NCI-H1105 treated with DMSO at 0.1 percent for 48 hours (cell line): Measurements from ENCODE around the gene AP4S1.
"Not testable (repeated sequence)": the region's sequence is repeated elsewhere in the genome, so short reads cannot be mapped to it uniquely, and the experiment has no call there.

ENCODE experiments used
- DNase-seq: peaks from one replicate; lab custom pipeline; 2025; lab: John Stamatoyannopoulos, UW

AP4S1 gene

DNA sequence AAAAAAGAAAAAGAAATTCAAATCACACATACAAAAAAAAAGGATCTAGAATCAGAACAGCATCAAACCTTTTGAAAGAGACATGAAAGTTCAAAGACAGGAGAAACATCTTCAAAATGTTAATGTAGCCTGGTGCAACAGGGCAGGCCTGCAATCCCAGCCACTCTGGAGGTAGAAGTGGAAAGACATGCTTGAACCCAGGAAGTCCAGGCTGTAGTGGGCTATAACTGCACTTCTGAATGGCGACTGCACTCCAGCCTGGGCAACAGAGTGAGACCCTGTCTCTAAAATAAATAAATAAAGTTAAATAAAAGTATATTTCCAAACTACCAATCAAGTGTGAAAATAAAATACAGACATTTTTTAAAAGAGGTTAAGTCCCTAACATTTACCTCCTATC is 18.7 kb upstream of the AP4S1 start:
- DNase-seq = no peak

DNA sequence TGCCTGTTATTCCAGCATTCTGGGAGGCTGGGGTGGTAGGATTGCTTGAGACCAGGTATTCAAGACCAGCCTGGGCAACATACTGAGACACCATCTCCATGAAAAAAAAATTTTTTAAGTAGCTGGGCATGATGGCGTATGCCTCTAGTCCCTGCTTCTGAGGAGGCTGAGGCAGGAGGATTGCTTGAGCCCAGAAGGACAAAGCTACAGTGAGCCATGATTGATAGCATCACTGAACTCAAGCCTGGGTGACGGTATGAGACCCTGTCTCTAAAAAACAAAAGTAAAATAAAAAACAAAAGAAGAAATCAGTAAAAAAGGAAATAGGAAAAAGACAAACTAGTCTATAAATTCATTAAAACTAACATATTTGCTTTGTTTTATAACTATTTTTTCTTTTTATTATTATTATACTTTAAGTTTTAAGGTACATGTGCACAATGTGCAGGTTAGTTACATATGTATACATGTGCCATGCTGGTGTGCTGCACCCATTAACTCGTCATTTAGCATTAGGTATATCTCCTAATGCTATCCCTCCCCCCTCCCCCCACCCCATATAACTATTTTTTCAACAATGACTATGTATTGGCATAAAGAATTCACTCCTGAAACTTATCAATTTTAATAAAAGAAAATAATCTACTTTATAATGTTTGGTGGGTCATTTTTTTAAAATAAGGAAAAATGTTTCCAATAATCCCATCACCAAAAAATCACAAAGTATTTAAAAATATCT is 15.4 kb upstream of the AP4S1 start:
- no peak for DNase-seq

DNA sequence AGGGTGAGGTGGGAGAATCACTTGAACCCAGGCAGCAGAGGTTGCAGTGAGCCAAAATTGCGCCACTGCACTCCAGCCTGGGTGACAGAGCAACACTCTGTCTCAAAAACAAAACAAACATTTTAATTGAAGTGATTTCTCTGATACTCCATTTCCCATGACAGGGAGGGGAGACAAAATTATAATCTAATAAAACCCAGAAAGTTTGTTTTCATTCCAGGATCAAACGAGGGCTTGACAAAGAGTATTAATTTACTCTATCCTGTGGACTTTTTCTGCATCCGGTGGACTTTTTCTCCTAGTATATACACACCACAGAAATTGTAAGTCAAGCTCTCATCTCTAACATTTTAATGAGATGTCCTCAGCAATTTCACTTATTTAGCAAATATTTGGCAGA is 14.5 kb upstream of the AP4S1 start:
- no peak for DNase-seq

DNA sequence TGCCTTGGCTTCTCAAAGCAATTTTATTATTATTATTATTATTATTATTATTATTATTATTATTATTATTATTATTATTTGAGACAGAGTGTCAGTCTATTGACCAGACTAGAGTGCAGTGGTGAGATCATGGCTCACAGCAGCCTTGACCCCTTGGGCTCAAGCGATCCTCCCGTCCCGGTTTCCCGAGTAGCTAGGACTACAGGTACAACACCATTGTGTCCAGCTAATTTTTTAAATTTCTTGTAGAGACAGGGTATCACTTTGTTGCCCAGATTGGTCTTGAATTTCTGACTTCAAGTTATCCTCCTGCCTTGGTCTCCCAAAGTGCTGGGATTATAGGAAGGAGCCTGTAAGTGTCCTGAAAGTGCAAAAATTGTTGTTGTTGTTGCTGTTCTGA is 11.6 kb upstream of the AP4S1 start:
- no peak for DNase-seq

DNA sequence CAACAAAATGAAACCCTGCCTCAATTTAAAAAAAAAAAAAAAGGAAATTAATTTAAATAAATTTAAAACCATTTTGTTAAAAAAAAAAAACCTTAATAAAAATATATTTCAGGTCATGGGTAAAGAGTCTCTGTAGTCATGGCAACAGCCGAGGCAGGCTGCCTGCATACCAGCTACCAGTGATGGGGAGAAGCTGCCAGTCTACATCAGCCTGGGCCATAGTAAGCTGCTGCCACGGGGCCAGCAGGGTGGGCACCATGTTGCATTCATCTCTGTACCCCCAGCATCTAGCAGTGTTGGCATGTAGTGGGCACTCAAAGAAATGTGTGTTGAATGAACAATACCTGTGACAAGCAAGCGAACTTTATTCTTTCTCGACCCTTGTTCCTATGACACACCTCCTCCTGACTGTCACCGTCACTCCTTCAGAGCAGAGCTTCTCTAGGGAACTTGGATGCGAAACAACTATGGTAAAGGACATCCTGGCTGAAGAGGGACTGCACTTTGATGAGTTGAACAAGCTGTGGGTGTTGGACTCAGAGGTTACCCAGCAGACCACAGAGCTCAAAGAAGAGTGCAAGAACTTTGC is 7.3 kb upstream of the AP4S1 start:
- DNase-seq = no peak

DNA sequence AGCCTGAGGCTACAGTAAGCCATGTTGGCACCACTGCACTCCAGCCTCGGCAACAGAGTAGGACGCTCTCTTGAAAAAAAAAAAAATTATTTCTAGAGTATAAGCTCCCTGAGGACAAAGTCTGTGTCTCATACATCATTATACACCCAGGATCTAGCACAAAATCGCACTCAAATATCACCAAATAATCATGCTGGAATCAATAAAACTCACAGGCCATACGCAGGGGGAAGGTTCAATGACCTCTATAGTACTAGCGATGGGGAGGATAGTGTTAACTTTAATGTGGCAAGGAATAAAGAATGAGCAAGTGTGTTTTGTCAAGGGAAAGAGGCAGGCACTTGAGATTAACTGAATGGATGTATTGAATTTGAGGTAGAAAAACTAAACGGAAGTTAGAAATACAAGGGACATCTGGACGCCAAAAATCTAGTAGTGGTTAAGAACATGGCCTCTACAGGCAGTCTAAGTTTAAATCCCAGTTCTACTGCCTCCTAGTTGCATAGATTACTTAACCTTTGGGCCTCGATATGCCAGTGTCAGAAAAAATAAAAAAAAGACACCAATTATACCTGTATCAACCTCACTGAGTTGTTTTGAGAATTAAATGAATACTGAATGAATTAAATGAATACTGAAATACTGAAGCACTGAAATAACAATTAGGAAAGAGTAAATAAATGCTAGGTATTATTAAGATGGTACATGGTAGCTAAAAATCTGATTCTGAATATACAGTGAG is 4.4 kb upstream of the AP4S1 start:
- DNase-seq = no peak

DNA sequence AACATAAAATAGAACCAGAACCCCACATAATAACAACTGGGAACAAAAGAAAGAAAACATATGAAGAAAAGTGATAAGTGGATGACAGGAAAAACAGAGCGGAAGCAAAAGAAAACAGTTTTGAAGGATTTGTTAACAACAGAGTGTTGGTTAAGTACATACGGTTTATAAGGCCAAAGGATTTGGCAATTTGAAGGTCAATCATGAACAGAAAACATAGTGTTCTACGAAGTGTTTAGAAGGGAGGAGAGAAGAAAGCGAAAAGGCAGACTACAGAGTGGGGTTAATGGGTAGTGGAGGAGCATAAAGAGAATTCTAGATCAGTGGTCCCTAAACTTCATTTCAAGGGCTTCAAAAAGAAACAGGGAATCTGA is 3.9 kb upstream of the AP4S1 start:
- DNase-seq = no peak

DNA sequence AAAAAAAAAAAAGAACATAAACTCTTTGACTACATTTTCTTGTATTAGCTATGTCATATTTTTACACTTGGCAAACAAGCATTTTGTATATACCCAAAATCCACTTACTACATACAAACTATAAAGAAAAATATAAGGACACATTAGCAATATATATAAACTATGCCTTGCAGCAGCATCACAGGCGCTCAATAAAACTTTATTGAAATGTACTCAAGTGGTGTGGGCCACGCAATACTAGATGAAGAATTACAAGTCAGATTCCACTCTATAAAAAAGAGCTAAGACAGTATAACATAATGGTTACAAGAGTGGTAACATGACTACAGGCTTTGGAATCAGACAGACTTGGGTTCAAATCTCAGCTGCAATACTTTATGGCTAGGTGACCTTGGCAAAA is 3.1 kb upstream of the AP4S1 start:
- DNase-seq = no peak

DNA sequence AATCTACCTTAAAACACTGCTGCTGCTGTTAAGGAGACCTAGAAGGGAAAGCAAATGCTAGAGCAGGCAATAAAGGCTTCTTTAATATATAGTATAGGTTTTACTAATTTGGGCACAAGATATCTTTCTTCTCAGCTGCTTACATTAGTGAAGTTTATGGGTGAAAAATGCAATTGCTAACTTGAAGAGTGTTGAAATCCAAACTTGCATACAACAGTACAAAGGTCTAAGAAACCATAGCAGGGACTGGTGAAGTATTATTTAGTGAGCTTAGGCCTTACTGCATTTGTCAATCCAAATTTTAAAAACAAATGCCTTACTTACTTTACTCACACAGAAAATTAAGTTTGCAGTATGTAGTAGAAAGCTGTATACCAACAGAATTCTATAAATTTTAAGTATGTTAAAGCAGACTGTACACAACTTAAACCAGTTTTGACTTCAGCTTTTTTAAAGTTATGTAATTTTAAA is 1.4 kb upstream of the AP4S1 start:
- DNase-seq = no peak

DNA sequence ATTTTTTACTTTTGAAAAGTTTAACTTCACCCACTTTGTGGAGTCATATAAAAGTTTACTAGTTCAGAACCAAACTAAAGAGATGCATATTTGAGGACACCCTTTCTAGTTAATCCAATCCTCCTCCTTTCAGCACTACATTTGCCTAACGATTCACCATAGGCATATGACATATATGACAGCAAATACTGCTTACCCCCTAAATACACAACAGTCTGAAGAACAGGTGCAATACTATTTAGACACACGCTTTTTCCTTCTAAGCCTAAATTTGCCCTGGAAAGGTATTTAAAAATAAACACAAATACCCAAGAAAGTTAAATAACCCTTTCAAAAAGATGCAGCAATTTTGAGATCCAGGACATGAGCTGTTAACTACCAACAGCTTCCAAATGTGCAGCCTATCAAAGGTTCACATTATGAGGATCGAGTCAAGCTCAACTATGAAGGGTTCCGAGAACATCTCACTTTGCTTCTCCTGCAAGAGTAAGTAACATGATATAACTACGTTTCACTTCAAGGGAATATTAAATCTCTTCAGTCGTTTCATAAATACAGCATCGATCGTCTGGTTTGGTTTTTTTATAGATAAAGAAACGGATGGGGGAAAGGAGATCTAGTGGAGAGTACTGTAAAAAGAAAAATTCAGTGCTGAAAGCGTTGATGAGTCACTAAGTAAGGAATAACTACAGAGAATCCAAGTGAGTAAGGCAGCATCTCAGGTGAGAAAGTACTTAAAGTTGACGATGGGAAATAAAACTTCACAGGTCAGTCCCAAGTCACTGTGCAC is 677 bp upstream of the AP4S1 start:
- DNase-seq = no peak

DNA sequence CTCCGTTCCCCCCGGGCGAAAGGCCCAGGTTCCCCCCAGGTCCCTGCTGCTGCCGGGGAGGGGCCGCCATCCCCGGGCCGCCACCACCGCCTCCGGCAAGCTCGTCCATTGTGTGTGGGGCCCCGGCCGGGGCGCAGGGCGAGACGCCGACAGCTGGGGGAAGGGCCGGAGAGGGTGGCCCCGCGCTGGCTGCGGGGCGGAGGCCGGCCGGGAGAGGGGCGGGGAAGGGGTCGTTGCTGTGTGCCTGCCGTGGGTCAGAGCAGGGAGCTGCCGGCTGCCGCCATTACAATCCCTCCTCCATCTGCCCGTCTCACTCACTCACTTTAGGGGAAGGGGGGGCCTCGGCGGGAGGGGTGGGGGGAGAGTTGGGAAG is 614 bp downstream of the AP4S1 start, which contains the start of gene STRN3:
TSS of gene STRN3 (minus strand) at position 303 of the 373 bp plus-strand sequence. CDS start at position 109, 194 bp downstream.
- DNase-seq = no peak

DNA sequence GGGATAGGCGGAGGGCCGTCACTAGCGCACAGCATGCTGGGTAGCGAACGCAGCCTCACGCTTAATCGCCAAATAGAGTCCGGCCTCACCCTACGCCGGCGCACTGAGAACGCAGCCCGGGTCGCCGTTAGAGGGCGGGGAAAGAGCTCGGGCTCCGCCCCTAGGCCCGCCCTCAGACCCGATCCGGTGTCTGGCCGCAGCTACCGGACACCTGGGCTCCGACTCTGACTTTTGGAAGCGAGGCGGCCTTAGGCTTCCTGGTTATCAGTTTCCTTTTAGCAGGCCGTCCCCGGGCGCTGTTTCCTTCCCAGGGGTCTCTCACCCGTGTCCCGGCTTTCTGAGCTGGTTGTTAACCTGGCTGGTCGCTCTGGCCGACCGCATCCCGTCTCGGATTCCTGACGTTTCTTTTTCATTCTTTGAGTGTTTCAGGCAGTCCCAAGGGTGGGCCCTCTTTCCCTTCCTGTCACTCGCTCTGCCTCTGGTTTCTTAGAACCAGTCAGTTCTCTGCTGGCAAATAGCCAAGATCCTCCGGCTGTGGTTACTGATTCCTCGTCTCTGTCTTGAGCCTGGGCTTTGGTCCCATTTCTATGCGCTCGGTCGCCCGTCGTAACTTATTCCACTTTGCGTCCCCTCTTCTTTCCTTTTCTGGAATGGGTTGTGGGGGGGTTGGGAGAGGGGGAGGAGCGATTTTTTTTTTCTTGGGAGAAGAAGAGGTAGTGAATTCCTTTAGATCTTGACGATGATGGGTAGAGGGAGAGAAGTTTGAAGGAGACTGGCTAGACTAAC is 1.2 kb downstream of the AP4S1 start:
- DNase-seq = peak; percentile 94

DNA sequence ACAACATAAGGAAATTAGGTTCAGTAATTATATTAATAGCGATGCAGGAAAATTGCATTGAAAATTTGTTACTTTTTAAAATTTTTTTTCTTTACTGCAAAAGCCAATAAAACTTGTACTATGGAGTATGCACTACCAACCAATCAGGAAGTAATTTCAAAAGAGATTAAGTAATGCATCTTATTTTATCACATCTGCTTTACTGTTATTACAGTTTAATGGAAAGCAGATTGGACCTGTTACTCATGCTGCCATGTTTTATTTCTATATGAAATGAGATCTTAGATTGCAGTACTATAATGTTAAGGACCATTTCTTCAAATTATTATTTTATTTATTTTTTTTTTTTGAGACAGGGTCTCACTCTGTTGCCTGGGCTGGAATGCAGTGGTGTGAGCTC is 2.4 kb downstream of the AP4S1 start:
- DNase-seq = no peak

DNA sequence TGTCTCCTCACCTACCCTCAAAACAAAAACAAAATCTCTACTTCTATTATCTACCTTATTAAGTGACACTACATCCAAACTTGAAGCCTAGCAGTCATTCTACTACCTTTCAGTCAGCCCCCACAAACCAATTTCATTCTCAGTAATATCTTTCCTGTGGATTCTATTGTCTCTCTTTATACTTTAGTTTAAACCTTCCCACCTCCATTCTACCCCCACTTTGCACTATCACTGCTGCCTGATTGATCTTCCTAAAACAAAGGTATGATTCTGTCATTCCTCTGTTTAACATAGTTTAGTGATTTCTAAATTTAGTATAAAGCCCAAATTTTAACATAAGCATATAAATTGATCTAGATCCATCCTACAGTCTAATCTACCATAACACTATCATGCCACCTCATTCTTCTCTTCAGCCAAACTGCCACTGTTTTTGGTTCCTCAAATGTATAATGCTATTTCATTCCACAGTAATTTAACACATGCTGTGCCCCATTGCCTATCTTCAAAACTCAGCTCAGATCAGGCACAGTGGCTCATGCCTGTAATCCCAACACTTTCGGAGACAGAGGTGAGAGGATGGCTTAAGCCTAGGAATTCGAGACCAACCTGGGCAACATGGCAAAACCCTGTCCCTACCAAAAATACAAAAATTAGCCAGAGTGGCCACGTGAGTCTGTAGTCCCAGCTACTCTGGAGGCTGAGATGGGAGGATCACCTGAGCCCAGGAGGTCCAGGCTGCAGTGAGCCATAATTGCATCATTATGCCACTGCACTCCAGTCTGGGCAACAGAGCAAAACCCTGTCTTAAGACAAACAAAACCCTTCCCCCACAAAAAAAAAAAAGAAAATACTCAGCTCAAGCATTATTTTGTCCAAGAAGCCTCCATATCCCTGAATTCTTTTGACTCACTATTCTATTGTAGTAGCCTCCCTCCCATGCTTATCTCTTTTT is 3.8 kb downstream of the AP4S1 start:
- no peak for DNase-seq

DNA sequence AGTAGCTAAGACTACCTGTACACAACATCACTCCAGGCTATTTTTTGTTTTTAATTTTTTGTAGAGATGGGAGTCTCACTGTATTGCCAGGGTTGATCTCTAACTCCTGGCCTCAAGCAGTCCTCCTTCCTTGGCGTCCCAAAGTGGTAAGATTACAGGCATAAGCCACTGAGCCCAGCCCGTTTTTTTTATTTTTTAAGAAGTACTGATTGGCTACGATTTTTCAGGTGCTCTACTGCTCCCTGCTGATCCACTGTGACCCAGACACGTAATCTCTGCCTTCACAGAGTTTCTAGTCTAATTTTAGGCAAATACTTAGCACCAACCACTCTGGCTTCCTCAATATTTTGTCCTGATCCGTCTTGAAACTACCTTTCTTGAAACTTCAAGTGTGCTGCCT is 5.0 kb downstream of the AP4S1 start:
- no peak for DNase-seq

DNA sequence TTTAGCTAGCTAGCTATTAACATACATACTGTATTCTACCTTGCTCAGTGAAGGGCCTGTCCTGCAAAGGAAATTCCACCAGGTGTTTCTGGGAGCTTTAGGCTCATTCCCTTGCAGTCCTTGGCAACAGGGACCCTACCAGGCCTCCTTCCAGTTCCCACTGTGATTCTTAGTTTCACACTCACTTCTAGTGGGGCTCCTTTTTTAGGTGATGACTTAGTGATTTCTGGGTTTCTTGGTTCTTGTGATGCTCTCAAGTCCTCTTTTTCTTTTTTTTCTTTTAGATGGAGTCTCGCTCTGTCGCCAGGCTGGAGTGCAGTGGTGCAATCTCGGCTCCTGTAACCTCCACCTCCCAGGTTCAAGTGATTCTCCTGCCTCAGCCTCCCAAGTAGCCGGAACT is 11.1 kb downstream of the AP4S1 start:
- no peak for DNase-seq

DNA sequence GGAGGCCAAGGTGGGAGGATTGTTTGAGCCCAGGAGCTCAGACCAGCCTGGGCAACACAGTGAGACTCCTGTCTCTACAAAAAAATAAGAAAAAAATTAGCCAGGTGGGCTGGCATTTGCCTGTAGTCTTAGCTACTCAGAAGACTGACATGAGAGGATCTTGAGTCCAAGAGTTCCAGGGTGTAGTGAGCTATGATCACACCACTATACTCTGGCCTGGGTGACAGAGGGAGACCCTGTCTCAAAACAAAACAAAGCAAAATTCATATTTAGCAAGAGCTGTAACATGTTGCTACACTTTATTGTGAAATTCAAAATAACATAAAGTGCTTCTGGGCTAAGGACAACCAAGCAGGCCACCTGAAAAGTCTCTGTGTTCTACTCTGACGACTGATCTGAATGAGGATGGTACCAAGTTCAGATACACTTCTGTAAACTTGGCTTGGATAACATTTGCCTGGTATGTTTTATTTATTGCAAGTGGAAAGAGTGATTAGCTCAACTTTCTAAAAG is 12.3 kb downstream of the AP4S1 start:
- DNase-seq = no peak

DNA sequence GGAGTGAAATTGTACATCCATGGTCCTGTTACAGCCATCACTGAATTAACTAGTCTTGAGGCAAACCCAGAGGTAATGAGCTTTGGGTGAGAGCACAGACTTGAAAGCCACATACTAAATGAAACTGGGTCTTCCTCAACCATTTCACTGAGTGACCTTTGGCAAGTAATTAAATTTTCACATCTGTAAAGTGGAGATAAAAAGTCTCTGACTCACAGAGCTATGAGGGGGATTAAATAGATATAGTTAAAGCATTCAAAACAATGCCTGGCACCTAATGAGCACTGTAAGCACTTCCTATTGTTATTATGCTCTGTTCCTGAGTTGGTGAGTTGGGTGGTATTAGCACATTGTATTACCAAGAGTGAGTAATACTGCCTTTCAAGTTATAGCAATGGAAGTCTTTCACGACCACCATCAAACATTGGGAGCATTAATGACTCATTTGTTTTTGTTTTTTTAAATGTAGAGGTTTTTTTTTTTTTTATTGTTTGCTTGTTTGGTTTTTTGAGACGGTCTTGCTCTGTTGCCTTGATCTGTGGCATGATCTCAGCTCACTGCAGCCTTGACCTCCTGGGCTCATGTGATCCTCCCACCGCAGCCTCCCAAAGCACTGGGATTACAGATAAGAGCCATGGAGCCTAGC is 13.2 kb downstream of the AP4S1 start:
- DNase-seq = no peak

DNA sequence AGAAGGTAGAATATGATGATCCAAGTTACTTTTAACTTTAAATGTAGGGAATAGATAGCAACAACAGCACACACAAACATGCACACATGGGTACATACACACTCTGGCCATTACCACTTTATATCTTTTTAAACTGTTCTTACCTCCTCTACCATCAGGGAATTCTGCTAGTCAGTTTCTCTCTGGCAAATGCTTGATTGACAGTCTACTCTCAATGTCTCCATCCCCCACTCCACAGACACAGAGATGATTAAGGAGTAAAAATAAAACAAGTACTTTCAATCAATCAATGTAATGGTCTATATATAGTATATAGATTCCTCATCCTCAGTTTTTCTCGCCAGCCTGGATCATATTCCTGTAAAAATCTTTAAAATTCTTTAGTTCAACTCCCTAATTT is 16.9 kb downstream of the AP4S1 start:
- no peak for DNase-seq

DNA sequence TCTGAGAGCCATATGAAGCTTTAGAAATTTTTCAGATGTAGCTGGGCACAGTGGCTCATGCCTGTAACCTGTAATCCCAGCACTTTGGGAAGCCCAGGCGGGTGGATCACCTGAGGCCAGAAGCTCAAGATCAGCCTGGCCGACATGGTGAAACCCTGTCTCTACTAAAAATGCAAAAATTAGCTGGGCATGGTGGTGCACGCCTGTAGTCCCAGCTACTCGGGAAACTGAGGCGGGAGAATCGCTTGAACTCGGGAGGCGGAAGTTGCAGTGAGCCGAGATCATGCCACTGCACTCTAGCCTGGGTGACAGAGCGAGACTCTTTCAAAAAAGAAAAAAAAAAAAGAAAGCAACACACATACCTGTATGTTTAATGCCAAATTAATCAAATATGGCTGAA is 17.4 kb downstream of the AP4S1 start:
- not testable (repeated sequence) for DNase-seq
